HepG2 (cell line): ENCODE results near the gene ZNF691. TPM values are rescaled to one million over a fixed set of nuclear protein-coding genes. Genes with fewer than 3 reads are reported as not detected.

Experiments used
- E2F1 ChIP-seq: sonication (generic); formaldehyde crosslinking; IDR thresholded peaks from 2 replicates; pipeline ENCODE4 v1.5.0; 2020; ENCODE audit warnings: missing genetic modification reagents
- MAF1 ChIP-seq: sonication (generic); formaldehyde crosslinking; IDR thresholded peaks from 2 replicates; pipeline ENCODE4 v1.5.0; 2020; ENCODE audit warnings: missing genetic modification reagents, borderline replicate concordance
- MLXIP ChIP-seq: sonication (generic); formaldehyde crosslinking; IDR thresholded peaks from 2 replicates; pipeline ENCODE4 v1.9.0; 2021; ENCODE audit warnings: missing genetic modification reagents, borderline replicate concordance
- SOX6 ChIP-seq, 2 experiments: fragments of 450-650 bp in 1 of 2; sonication (generic) in 1 of 2; formaldehyde crosslinking in 1 of 2; IDR thresholded peaks; 2 replicates each; pipeline versions ENCODE4 v1.4.0 to v1.6.1; 2017 to 2020; ENCODE audit warnings: antibody characterized with exemption in 1 of 2, mild to moderate bottlenecking in 1 of 2, missing genetic modification reagents in 1 of 2
- SUZ12 ChIP-seq: fragments of 150-350 bp; IDR thresholded peaks from 2 replicates; pipeline ENCODE4 v1.6.1; 2014; ENCODE audit warnings: low read depth, low read length
- TRIM22 ChIP-seq: fragments of 450-650 bp; IDR thresholded peaks from 2 replicates; pipeline ENCODE4 v1.6.1; 2017
- ZC3H13 ChIP-seq: sonication (generic); formaldehyde crosslinking; IDR thresholded peaks from 2 replicates; pipeline ENCODE4 v1.8.1; 2023; ENCODE audit warnings: mild to moderate bottlenecking, missing genetic modification reagents, moderate library complexity
- ZMYM3 ChIP-seq: sonication (generic); formaldehyde crosslinking; IDR thresholded peaks from 2 replicates; pipeline ENCODE4 v1.5.1; 2020; ENCODE audit warnings: mild to moderate bottlenecking, missing genetic modification reagents
- ZNF382 ChIP-seq: sonication (generic); formaldehyde crosslinking; IDR thresholded peaks from 2 replicates; pipeline ENCODE4 v1.5.0; 2020; ENCODE audit warnings: missing genetic modification reagents, mild to moderate bottlenecking, borderline replicate concordance
- ZNF383 ChIP-seq: sonication (generic); formaldehyde crosslinking; IDR thresholded peaks from 2 replicates; pipeline ENCODE4 v1.4.0; 2020; ENCODE audit warnings: missing genetic modification reagents, mild to moderate bottlenecking, borderline replicate concordance
- ZNF564 ChIP-seq: sonication (generic); formaldehyde crosslinking; IDR thresholded peaks from 2 replicates; pipeline ENCODE4 v1.8.1; 2023; ENCODE audit warnings: mild to moderate bottlenecking, missing genetic modification reagents
- ZNF720 ChIP-seq: sonication (generic); formaldehyde crosslinking; IDR thresholded peaks from 2 replicates; pipeline ENCODE4 v1.4.0; 2020; ENCODE audit warnings: missing genetic modification reagents
- ZNF724P ChIP-seq: sonication (generic); formaldehyde crosslinking; IDR thresholded peaks from 2 replicates; pipeline ENCODE4 v1.8.0; 2022; ENCODE audit warnings: missing genetic modification reagents, borderline replicate concordance
- polyA plus RNA-seq, 8 experiments: library from polyadenylated mRNA; depleted of rRNA in 3 of 8; stranded (reverse) in 7 of 8; unstranded in 1 of 8; fragments of >200 nt; fragmentation: Illumina TruSeq in 4 of 8; extraction: Trizol in 4 of 8; gene quantifications; 2 replicates each; pipeline versions ENCODE4 v1.2.1 to v1.2.3, GENCODE V29; 2011 to 2016; ENCODE audit warnings: low read depth in 4 of 8, missing spikeins in 1 of 8, mixed read lengths in 1 of 8; ENCODE audit not compliant: insufficient read depth in 1 of 8
- total RNA-seq, 5 experiments: library from RNA; depleted of rRNA; stranded (reverse); fragments of >200 nt; fragmentation: Illumina TruSeq; extraction: Trizol; gene quantifications; 2 replicates each; pipeline ENCODE4 v1.2.3, GENCODE V29; 2016; ENCODE audit warnings: low read depth in 1 of 5
- TF ChIP-seq, protein P1 (sequence below): sonication (generic); formaldehyde crosslinking; IDR thresholded peaks from 2 replicates; pipeline ENCODE4 v1.4.0; 2020; ENCODE audit warnings: missing genetic modification reagents
- TF ChIP-seq, protein P2 (sequence below): sonication (generic); formaldehyde crosslinking; IDR thresholded peaks from 2 replicates; pipeline ENCODE4 v1.8.1; 2023; ENCODE audit warnings: missing genetic modification reagents, mild to moderate bottlenecking, borderline replicate concordance
- TF ChIP-seq, protein P3 (sequence below): IDR thresholded peaks from 2 replicates; pipeline ENCODE4 v1.6.1; 2016; ENCODE audit warnings: low read depth, borderline replicate concordance

Gene ZNF691
- total and polyA plus RNA-seq, 2 of the 13 experiments (the other 11 are each of a cell fraction or from before 2014, with no cell fraction given): 7.6 to 7.8 TPM

- TF ChIP-seq, protein P1, sequence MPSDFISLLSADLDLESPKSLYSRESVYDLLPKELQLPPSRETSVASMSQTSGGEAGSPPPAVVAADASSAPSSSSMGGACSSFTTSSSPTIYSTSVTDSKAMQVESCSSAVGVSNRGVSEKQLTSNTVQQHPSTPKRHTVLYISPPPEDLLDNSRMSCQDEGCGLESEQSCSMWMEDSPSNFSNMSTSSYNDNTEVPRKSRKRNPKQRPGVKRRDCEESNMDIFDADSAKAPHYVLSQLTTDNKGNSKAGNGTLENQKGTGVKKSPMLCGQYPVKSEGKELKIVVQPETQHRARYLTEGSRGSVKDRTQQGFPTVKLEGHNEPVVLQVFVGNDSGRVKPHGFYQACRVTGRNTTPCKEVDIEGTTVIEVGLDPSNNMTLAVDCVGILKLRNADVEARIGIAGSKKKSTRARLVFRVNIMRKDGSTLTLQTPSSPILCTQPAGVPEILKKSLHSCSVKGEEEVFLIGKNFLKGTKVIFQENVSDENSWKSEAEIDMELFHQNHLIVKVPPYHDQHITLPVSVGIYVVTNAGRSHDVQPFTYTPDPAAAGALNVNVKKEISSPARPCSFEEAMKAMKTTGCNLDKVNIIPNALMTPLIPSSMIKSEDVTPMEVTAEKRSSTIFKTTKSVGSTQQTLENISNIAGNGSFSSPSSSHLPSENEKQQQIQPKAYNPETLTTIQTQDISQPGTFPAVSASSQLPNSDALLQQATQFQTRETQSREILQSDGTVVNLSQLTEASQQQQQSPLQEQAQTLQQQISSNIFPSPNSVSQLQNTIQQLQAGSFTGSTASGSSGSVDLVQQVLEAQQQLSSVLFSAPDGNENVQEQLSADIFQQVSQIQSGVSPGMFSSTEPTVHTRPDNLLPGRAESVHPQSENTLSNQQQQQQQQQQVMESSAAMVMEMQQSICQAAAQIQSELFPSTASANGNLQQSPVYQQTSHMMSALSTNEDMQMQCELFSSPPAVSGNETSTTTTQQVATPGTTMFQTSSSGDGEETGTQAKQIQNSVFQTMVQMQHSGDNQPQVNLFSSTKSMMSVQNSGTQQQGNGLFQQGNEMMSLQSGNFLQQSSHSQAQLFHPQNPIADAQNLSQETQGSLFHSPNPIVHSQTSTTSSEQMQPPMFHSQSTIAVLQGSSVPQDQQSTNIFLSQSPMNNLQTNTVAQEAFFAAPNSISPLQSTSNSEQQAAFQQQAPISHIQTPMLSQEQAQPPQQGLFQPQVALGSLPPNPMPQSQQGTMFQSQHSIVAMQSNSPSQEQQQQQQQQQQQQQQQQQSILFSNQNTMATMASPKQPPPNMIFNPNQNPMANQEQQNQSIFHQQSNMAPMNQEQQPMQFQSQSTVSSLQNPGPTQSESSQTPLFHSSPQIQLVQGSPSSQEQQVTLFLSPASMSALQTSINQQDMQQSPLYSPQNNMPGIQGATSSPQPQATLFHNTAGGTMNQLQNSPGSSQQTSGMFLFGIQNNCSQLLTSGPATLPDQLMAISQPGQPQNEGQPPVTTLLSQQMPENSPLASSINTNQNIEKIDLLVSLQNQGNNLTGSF: no peak
- TF ChIP-seq ZNF382 (CRISPR knock-in tag) (no peak), ZNF564 (CRISPR knock-in tag) (no peak), MAF1 (no peak), ZNF383 (CRISPR knock-in tag) (no peak), ZMYM3 (CRISPR knock-in tag) (peak; percentile 55; the same call in 1 of the 2 replicates), E2F1 (CRISPR knock-in tag) (peak; percentile 40; the same call in 1 of the 2 replicates), SOX6 (IDR thresholded peaks at IDR 0.05) (no peak), SOX6 (CRISPR knock-in tag; IDR thresholded peaks at IDR 0.05) (no peak), ZC3H13 (no peak; the same call in 1 of the 2 replicates), ZNF724P (no peak), MLXIP (CRISPR knock-in tag) (no peak), TRIM22 (no peak), ZNF720 (CRISPR knock-in tag) (no peak), SUZ12 (peak; percentile 81)
- TF ChIP-seq, protein P2, sequence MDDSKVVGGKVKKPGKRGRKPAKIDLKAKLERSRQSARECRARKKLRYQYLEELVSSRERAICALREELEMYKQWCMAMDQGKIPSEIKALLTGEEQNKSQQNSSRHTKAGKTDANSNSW (CRISPR knock-in tag): 0 out of 2 replicates have a peak, but pooled peaks have one; percentile 66
- TF ChIP-seq, protein P3, sequence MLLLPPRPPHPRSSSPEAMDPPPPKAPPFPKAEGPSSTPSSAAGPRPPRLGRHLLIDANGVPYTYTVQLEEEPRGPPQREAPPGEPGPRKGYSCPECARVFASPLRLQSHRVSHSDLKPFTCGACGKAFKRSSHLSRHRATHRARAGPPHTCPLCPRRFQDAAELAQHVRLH: 0 out of 2 replicates have a peak, but pooled peaks have one; percentile 68
These were observed at the start of gene ZNF691 (continued) for GRCh38 chr1:42846257-42847110.
